HG03439 (cell line): Measurements from ENCODE around the gene CACUL1.
"Not testable (repeated sequence)": the region's sequence is repeated elsewhere in the genome, so short reads cannot be mapped to it uniquely, and the experiment has no call there.

Experiments
- ATAC-seq: cut with Tn5 transposase; IDR thresholded peaks from one replicate; pipeline ENCODE4 v1.9.1; 2021; ENCODE audit warnings: mild to moderate bottlenecking, moderate library complexity; ENCODE audit not compliant: unreplicated experiment

Gene CACUL1

DNA sequence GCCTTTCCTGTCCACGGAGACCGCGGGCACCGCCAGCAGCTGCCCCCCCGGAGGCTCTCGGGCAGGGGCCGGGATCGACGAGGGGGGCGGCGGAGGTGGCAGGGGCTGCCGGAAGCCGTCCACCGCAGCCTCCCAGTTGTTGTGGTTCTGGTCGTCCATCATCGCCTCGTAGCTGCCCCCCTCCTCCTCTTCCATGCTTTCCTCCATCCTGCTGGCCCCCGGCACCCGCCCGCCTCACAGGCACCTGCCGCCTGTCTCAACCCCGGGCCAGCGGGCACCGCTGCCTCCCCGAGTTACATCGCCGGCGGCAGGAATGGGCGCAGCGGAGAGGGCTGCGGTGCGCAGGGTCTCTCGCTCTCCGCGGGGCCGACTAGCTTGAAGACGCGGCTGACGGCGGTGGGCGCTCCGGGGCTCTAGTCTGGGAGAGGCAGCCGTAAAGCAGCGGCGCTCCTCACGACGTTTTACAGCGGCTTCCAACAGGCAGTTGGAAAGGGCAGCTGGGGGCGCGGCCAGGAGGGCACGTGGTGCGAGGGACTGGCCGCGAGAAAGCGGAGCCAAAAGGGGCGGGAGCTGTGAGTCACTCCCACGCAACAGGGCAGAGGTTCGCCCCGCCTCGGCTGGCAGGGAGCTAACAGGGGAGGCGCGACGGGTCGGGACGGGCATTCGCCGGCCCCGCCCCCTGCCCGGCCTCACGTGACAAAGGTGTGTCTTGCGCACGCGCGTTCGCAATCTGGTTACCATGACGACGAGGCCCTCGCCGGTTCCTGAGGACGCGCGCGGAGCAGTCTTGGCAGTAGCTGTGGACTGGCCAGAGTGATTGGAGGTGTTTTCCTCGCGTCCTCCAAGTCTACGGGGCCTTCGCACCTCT, at the start of gene CACUL1:
TSS of gene CACUL1 (minus strand) at position 415 of the 868 bp plus-strand sequence. CDS start at position 207, 208 bp downstream.
- ATAC-seq: peak; percentile 98

- ATAC-seq: no peak
These were observed 49.5 kb upstream of the CACUL1 start for GRCh38 chr10:118804262-118804773.

GRCh38 chr10:118802126-118802793, 47.5 kb upstream of the CACUL1 start:
- no peak for ATAC-seq

DNA sequence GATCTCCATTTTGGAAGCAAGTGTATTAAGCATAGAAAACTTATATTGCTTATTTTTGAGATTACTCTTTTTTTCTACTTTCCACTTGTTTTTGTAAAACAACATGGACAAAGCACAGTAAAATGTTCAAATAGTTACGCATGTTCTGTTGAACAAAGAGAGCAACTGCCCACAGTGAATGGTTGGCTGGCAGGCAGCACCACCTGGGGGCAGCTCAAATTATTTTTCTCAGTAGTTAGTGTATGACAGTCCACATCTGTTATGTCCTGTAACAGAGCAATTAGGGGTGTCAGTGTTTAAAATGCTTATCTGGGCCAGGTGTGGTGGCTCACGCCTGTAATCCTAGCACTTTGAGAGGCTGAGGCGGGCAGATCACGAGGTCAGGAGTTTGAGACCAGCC, 46.1 kb upstream of the CACUL1 start:
- no peak for ATAC-seq

GRCh38 chr10:118799777-118800176, 45.0 kb upstream of the CACUL1 start:
- no peak for ATAC-seq

DNA sequence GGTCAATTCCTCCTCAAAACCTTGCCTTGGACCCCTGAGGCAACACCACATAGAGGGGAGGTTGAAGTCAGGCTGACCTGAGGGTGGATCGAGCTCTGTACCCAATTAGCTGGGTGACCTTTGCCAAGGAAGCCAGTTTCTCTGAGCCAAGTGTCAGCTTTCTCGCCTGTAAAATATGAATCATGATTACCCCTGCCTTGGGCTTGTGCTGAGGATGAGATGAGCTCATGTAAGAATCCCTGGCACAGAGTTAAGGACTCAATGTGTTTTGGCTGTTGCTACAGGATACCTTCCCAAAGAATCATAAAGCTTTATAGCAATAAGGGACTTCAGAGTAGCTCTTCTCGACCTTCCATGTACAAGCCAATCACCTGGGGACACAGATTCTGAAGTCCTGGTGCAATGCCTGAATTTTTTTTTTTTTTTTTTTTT, 43.5 kb upstream of the CACUL1 start:
- no peak for ATAC-seq

GRCh38 chr10:118794971-118795370, 40.2 kb upstream of the CACUL1 start:
- not testable (repeated sequence) for ATAC-seq

GRCh38 chr10:118793545-118793944, 38.8 kb upstream of the CACUL1 start:
- no peak for ATAC-seq

DNA sequence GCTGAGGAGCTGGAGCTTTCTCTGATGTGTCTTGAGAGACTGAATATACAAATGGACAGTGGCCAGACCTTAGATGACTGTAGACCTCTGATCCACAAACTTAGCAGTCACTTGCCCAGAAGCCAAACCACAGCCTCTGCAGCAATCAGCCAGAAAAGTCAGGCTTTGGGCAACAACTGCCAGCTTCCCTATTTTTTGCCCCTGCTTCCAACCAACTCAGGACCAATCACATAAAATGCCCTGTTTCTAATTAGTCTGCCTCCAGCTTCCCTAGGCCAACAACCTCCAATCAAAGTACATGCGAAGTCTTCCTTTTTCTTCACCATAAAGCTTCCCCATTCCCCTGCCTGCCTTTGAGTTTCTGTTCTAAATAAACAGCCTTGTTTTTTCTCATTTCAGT, 37.8 kb upstream of the CACUL1 start:
- no peak for ATAC-seq

GRCh38 chr10:118790058-118790457, 35.3 kb upstream of the CACUL1 start:
- no peak for ATAC-seq

DNA sequence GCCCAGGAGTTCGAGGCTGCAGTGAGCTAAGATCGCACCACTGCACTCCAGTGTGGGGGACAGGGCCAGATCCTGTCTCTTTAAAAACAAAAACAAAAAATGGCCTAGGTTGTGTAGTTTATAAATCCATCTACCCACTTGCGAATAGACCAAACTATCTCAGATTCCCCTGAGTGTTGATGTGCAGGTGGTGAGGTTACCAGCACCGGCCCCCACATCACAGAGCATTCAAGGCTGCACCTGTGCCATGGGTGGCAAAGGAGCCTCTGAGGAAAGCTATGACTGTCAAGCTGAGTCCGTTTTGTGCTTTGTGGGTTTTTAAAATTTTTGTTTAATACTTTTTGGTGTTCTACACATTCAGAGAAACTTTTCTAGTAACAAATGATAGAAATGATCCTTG, 30.8 kb upstream of the CACUL1 start:
- ATAC-seq: no peak

DNA sequence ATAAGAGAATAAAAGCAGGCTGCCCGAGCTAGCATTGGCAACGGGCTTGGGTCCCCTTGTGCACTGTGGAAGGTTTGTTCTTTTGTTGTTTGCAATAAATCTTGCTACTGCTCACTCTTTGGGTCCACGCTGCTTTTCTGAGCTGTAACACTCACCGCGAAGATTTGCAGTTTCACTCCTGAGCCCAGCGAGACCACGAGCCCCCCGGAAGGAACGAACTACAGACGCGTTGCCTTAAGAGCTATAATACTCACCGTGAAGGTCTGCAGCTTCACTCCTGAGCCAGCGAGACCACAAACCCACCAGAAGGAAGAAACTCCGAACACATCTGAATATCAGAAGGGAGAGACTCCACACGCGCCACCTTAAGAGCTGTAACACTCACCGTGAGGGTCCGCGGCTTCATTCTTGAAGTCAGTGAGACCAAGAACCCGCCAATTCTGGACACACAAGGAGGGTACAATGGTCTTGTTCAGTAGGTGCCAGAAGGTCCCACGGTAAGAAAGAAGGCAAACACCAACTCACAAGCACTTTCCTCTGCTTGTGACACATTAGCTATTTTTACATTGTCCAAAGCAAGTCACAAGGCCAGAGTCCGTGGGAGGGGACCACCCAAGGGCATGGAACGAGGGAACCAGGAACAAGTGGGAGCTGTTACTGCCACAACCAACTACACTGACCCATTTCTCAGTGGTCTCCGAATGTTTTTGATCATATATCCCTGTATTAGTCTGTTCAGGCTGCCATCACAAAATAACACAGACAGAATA, 29.2 kb upstream of the CACUL1 start:
- ATAC-seq: no peak

GRCh38 chr10:118782916-118783465, 28.2 kb upstream of the CACUL1 start:
- ATAC-seq: not testable (repeated sequence)

- ATAC-seq: no peak
These were observed 26.8 kb upstream of the CACUL1 start for GRCh38 chr10:118781541-118781940.

GRCh38 chr10:118778727-118779126, 24.0 kb upstream of the CACUL1 start:
- no peak for ATAC-seq

DNA sequence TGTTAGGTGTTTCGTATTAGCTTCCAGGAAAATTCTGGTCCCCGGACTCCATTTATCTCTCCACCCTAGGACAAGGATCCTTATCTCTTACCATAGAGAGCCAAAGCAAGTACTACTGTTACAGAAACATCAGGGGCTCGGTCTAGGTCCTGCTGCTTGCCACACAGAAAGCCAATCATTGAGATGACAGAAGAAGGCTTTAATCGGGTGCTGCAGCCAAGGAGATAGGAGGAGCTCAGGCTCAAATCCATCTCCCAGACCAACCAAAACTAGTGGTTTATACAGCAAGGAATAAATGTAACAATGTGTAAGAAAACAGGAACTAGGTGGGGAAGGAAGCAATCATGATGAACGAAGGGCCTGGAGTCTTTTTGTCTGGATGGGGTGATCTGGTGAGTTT, 22.2 kb upstream of the CACUL1 start:
- no peak for ATAC-seq

GRCh38 chr10:118776033-118776432, 21.3 kb upstream of the CACUL1 start:
- no peak for ATAC-seq

- no peak for ATAC-seq
These were observed 20.7 kb upstream of the CACUL1 start for GRCh38 chr10:118775478-118775877.

DNA sequence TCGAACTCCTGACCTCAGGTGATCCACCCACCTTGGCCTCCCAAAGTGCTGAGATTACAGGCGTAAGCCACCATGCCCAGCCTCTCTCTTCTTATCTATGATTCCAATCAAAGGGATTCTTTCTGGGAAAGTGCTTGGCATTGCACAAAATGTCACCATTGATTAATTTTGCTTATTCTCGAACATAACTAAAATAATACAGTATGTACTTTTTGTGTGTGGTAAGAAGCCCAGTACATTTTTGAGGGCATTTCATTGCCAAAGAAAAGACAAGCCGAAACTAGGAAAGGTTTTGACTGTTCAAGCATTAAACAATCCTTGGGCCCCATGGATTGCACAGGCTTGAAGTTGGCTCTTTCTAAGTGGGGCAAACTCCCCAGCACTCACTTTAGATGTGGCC, 18.3 kb upstream of the CACUL1 start:
- ATAC-seq: no peak

DNA sequence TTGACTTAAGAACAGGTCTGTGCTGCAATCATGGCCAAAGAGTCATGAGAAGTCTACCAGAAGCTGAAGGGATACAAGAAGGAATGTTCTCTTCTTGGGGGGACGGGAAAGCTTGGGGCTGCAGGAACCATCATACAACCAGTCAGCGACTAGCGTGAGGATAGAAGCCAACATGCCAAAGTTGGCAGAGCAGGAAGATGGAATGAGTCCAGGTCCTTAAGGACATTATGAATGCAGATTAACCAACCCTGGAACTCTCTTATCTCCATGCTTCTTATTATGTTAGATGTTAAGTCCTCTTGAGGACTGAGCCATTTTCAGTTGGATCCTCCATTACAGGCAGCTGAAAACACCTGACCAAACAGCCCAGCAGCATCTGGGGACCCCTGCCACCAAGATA, 17.2 kb upstream of the CACUL1 start:
- ATAC-seq: no peak
